ENCODE measurements around the gene GGTA1. TPM values are rescaled to one million over a fixed set of nuclear protein-coding genes. Genes with fewer than 3 reads are reported as not detected.

The GGTA1 gene
- total and polyA plus RNA-seq, 10 donors = 11.2 to 44.9 (median 23.3) TPM

DNA sequence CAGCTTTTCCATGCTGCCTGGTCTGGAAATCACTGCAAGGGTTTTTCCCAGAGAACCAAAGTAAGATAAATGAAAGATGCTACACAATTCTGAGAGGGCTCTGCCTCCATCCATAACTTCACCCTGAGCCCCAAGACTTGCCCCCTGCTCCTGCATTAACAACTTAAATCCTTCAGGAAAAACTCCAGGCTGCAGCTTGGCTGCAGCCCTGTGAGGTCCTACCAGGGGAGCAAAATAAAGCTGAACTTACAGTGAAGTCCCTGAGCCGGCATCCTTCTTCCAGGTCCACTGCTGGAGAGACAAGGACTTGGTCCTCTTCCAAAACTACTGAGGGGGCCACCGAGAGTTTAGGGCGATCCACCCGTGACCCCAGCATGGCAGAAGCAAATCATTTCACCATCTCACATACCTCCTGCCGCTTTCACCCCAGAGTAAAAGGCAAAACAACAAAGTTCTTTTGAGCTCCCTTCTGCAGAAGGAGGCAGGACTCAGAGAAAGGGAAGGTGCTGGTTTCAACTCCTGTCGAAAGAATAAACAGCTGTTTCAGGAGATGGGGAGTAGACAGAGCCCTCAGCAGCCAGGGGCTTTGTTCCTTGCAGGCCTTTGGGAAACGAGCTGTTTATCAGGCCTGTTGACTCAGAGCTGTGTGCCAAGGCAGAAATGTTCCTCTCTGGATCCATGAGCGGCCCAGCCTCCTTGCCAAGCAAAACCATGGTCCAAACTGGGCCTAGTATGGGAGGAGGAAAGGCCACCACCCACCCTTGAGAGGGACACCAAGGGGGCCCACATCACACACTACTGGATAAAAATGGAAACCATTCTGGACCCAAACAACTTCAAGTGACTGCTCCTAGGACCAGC lies 20.6 kb downstream of the GGTA1 start:
- peaks cover 0 to 22% (median 10%) of the 10 kb centered on the region in 6 donors for H3K4me1 ChIP-seq
- intact Hi-C loops (cut with DNase I; ENCODE audit: low total_unique reads) = no loop called here
- peaks cover 0 to 3% (median 0%) of the 10 kb centered on the region in 6 donors for H3K36me3 ChIP-seq
- DNase-seq = no peak
- no peak overlapping the region for H3K4me3 ChIP-seq
- H3K27ac ChIP-seq = no peak overlapping the region
- WGBS, 5 donors = 60 to 75% (median 71%) methylated on average over 8 of the region's 8 CpGs
- no peak for TF ChIP-seq POLR2AphosphoS5 (IDR thresholded peaks at IDR 0.05)
- TF ChIP-seq, protein P1, sequence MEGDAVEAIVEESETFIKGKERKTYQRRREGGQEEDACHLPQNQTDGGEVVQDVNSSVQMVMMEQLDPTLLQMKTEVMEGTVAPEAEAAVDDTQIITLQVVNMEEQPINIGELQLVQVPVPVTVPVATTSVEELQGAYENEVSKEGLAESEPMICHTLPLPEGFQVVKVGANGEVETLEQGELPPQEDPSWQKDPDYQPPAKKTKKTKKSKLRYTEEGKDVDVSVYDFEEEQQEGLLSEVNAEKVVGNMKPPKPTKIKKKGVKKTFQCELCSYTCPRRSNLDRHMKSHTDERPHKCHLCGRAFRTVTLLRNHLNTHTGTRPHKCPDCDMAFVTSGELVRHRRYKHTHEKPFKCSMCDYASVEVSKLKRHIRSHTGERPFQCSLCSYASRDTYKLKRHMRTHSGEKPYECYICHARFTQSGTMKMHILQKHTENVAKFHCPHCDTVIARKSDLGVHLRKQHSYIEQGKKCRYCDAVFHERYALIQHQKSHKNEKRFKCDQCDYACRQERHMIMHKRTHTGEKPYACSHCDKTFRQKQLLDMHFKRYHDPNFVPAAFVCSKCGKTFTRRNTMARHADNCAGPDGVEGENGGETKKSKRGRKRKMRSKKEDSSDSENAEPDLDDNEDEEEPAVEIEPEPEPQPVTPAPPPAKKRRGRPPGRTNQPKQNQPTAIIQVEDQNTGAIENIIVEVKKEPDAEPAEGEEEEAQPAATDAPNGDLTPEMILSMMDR (IDR thresholded peaks at IDR 0.05 in 8 of 11, conservative IDR thresholded peaks at IDR 0.05 in 3 of 11) = no peak
- no peak for TF ChIP-seq POLR2A (IDR thresholded peaks at IDR 0.05)
- no peaks in the 10 kb centered on the region for H3K27me3 ChIP-seq (replicated peaks in 1 of 7)
- no peaks in the 10 kb centered on the region for H3K9me3 ChIP-seq

DNA sequence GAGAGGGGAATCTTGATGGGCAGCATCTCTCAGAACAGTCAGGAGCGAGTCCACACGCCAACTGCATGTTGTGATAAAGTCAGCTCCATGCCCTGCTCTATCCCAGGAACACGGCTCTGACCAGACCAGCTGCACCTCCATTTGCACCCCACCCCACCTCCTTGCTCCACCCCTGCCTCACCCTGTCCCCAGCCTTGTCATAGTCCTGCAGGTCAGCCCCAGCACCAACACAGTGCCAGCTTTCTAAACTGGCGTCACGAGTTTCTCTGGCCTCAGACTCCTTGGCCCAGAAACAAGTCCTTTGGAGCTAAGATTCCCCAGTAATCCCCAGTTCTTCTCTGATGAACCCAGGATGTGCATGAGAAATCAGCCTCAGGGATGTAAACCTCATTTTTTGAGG lies 23.5 kb downstream of the GGTA1 start:
- TF ChIP-seq, protein P1 (IDR thresholded peaks at IDR 0.05 in 8 of 11, conservative IDR thresholded peaks at IDR 0.05 in 3 of 11) = no peak
- TF ChIP-seq POLR2AphosphoS5 (IDR thresholded peaks at IDR 0.05) (no peak), POLR2A (IDR thresholded peaks at IDR 0.05) (no peak)
- H3K4me3 ChIP-seq = no peak overlapping the region
- no peak overlapping the region for H3K27ac ChIP-seq
- intact Hi-C loops (cut with DNase I; ENCODE audit: low total_unique reads) = no loop called here
- WGBS, 5 donors = 84 to 96% (median 94%) methylated on average over 3 to 5 of the region's 5 CpGs
- no peak for DNase-seq
- peaks cover 0 to 3% (median 0%) of the 10 kb centered on the region in 6 donors for H3K36me3 ChIP-seq
- H3K9me3 ChIP-seq = no peaks in the 10 kb centered on the region
- H3K27me3 ChIP-seq (replicated peaks in 1 of 7) = peaks cover 0 to 7% (median 0%) of the 10 kb centered on the region in 7 donors
- H3K4me1 ChIP-seq = peaks cover 0 to 11% (median 7%) of the 10 kb centered on the region in 6 donors

DNA sequence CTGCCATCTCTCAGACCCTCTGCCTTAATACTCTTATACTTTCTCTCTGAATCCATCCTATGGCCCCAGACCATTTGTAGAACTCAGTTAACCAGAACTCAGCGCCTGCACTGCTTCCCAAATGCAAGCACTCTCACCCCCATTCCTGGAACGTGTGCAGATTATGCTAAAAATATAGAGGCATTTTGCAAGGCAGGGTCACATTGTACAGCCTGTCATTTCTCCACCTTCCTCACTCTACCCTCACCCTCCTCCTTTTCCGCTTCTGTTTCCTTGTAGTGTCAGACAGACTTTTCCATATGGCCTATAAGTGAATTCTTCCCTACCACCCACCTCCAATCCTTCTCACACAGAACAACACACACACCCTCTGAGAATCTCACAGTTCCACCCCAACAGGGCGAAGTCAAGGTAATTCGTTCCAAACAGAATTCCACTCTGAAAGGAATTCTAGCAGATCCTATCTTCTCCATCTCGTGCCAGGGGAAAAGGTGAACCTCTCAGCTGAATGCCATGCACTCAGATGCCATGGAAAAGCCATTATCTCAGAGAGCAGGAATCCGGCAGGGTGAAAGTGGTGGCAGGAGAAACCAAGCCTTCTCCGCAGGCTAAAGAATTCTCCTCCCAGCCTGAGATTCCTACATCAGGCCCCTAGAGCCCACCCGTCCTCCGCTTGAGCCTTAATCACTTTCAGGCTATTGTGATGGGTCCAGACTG lies 25.3 kb downstream of the GGTA1 start:
- peaks cover 0 to 7% (median 0%) of the 10 kb centered on the region in 7 donors for H3K27me3 ChIP-seq (replicated peaks in 1 of 7)
- intact Hi-C loops (cut with DNase I; ENCODE audit: low total_unique reads) = no loop called here
- no peaks in the 10 kb centered on the region for H3K4me1 ChIP-seq
- no peak overlapping the region for H3K4me3 ChIP-seq
- DNase-seq = no peak
- TF ChIP-seq POLR2A (IDR thresholded peaks at IDR 0.05) (no peak), POLR2AphosphoS5 (IDR thresholded peaks at IDR 0.05) (no peak)
- TF ChIP-seq, protein P1 (IDR thresholded peaks at IDR 0.05 in 8 of 11, conservative IDR thresholded peaks at IDR 0.05 in 3 of 11) = no peak
- no peaks in the 10 kb centered on the region for H3K9me3 ChIP-seq
- H3K27ac ChIP-seq = no peak overlapping the region
- 80 to 88% (median 83%) methylated on average over 8 to 10 of the region's 10 CpGs for WGBS, 5 donors
- peaks cover 0 to 3% (median 0%) of the 10 kb centered on the region in 6 donors for H3K36me3 ChIP-seq

DNA sequence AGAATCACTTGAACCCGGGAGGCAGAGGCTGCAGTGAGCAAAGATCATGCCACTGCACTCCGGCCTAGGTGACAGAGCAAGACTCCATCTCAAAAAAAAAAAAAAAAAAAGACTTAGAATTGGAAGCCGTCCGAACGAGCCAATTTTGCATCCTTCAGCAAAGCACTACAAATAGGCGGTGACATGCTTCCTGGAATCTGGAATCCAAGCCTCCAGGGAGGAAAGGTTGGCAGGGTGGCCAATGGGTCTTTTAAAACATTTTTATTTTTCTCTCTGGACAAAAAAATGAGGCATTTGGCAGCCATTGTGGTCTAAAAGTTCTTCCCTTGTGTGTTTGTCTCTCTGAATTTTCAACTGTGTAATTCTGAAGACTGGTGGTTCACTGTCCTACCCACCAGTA lies 26.4 kb downstream of the GGTA1 start:
- no peaks in the 10 kb centered on the region for H3K4me1 ChIP-seq
- TF ChIP-seq POLR2AphosphoS5 (IDR thresholded peaks at IDR 0.05) = no peak
- TF ChIP-seq, protein P1 (IDR thresholded peaks at IDR 0.05 in 8 of 11, conservative IDR thresholded peaks at IDR 0.05 in 3 of 11) = no peak
- TF ChIP-seq POLR2A (IDR thresholded peaks at IDR 0.05) = no peak
- 62 to 78% (median 68%) methylated on average over 6 of the region's 6 CpGs for WGBS, 5 donors
- no peaks in the 10 kb centered on the region for H3K9me3 ChIP-seq
- H3K4me3 ChIP-seq = no peak overlapping the region
- peaks cover 0 to 1% (median 0%) of the 10 kb centered on the region in 6 donors for H3K36me3 ChIP-seq
- H3K27ac ChIP-seq = no peak overlapping the region
- H3K27me3 ChIP-seq (replicated peaks in 1 of 7) = peaks cover 0 to 11% (median 0%) of the 10 kb centered on the region in 7 donors
- intact Hi-C loops (cut with DNase I; ENCODE audit: low total_unique reads) = no loop called here
- no peak for DNase-seq
